GM18867 (cell line): Measurements from ENCODE around the gene ADPRHL1.
"Not testable (repeated sequence)": the region's sequence is repeated elsewhere in the genome, so short reads cannot be mapped to it uniquely, and the experiment has no call there.

Experiments used
- ATAC-seq: cut with Tn5 transposase; IDR thresholded peaks from one replicate; pipeline ENCODE4 v1.9.1; 2021; ENCODE audit warnings: mild to moderate bottlenecking, moderate library complexity; ENCODE audit not compliant: unreplicated experiment

Gene ADPRHL1

GRCh38 chr13:113374511-113375175, 78.6 kb downstream of the ADPRHL1 start:
- no peak for ATAC-seq

GRCh38 chr13:113373811-113374485, 79.3 kb downstream of the ADPRHL1 start:
- no peak for ATAC-seq

GRCh38 chr13:113371701-113372100, 81.6 kb downstream of the ADPRHL1 start:
- not testable (repeated sequence) for ATAC-seq

DNA sequence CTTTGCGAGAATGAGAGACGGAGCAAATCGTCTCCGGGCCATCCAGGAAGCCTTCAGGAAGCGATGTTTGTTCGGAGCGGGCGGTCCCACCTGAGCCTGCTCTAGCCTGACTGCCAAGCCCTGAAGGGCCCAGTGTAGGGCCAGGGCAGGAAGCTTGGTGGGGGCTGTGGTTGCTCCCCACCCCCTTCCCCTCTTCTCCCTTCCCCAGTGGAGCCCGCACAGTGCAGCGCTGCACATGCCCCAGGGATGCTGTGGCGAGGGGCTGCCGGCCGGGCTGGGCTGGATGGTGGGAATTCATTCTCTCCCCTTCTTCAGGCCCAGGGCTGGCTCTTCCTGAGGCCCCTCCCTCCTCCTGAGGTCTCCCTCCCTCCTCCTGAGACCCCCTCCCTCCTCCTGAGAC, 82.2 kb downstream of the ADPRHL1 start:
- no peak for ATAC-seq

GRCh38 chr13:113369881-113370280, 83.4 kb downstream of the ADPRHL1 start:
- no peak for ATAC-seq

DNA sequence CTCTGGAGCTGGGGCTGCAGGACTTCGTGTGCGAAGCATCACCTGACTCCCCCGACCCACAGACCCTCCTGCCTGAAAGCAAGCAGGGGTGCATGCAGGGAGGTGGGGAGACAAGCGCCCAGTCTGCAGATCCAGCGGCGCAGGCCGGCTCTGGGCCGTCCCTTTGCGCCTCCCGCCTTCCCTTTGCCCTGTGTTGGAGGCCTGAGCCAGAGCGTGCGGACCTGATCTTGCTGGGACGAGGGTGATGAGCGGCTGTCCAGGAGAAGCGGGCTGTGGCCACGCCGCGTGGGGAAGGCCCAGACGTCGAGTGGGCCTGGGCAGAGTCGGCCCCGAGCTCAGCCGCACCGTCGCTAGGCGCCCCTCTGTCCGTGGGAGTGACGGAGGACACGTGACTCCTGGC, 84.1 kb downstream of the ADPRHL1 start:
- no peak for ATAC-seq

DNA sequence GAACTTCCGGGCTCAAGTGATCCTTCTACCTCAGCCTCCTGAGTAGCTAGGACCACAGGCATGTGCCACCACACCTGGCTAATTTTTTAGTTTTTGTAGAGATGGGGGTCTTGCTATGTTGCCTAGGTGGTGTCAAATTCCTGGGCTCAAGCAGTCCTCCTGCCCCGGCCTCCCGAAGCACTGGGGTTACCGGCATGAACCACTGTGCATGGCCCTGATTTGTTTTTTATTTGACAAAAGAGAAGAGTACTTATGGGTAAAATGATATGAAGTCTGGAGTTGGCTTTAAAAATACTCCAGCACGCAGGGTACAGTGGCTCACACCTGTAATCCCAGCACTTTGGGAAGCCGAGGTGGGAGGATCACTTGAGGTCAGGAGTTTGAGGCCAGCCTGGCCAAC, 84.9 kb downstream of the ADPRHL1 start:
- ATAC-seq, result not testable (repeated sequence)

- ATAC-seq, result no peak
Observed at GRCh38 chr13:113367771-113368170, 85.5 kb downstream of the ADPRHL1 start.

GRCh38 chr13:113367020-113367560, 86.2 kb downstream of the ADPRHL1 start:
- ATAC-seq, result no peak

DNA sequence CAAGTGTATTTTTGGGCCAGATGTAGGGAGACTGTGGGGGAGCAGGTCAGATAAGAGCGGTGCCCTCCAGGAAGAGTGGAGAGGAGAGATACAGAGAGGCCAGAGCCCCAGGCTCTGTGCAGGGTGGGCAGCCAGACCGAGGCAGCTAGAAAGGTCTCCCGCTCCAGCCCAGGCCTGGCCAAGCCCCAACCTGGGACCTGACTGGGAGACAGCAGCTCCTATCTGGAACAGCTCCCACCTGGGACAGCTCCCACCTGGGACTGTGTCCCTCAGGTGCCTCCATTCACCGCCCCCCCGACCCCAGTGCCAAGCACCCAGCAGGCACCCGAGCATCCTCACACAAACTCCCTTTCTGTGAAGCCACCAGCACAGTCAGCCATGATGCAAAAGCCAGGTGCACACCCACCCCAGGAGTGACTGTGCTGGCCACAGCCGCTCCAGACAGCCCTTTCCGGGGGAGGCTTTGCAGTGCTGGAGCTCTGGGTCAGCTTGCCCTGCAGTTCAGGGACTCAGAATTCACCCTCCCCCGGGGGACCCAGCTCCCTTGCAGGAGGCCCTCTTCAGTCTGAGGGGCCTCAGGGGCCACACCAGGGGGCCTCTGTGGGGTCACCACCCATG, 87.2 kb downstream of the ADPRHL1 start:
- no peak for ATAC-seq

- no peak for ATAC-seq
Observed at GRCh38 chr13:113365583-113365970, 87.7 kb downstream of the ADPRHL1 start.

- ATAC-seq, result no peak
Observed at GRCh38 chr13:113364901-113365582, 88.2 kb downstream of the ADPRHL1 start.

DNA sequence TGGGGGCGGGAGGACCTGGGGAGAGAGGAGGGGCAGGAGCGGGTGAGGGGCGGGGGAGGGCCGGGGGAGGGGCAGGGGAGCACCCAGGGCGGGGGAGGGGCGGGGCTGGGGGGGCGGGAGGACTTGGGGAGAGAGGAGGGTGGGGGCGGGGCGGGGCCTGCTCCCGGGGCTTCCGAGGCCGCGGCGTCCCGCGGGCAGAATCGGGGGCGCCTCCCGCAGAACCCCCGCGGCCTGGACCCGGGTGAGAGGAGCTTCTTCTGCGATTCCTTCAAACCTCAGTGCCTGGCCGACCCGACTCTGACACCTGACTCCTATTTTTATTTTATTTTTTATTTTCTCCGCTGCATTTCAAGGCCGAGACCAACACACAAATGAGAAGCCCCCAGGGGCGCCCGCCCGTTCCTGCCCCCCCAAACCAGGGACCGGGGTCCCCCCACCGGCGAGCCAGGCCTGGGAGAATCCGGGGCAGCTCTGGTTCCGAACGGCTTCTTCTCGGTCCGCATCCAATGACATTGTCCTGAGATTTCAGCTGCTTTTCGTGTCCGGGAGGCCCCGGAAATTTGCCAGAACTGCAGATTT, 88.9 kb downstream of the ADPRHL1 start:
- no peak for ATAC-seq

DNA sequence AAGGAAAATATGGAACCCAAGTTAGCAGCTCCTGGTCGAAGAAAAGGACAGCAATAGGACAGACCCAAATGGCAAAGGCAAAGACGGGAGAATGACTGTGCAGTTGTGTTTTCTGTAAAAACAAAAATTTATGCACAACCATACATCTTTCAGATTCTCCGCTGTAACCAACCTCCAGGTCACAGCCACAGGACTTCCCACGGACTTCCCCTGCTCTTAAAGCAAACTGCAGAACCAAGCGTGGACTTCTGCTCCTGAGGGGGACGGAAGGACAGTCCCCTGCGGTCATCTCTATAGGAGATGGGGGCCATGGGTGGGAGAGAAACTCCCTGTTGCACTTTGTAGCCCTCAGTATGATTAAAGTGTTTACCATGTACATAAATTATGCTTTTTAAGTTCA, 91.9 kb downstream of the ADPRHL1 start:
- ATAC-seq, result no peak

DNA sequence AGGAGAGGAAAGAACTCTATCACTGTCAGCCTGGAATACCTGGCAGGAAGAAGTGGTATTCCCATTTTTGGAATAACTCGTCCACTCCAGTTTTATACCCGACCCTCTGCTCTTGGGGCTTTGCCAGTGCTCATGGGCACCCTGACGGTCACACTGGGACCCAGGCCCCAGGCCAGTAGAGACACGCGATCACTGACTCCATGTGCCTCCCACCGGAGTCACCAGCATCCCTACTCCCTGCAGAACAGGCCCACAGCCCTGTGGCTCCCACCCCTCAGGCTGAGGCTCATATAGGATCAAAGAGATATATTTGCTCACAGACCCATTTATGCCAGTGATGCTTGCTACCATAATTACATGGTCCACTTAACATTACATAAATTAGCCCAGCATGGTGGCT, 92.8 kb downstream of the ADPRHL1 start:
- ATAC-seq, result no peak

DNA sequence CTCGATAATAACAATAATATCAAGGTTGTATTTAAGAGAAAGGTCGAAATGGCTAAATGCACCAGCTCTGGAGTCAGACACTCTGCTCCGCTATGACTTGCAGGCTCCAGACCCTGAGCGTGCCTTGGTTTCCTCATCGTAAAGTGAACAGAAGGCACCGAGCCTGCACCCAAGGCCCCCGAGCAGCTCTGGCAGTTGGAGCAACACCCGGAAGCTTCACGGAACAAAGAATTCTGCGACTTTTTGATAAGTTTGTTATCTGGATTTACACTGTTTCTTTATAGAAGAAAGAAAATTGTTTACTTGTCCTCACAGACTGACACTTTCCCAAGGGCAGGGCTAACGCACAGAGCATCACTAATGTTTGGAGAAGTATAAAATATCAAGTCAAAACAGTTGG, 93.7 kb downstream of the ADPRHL1 start:
- ATAC-seq, result no peak

DNA sequence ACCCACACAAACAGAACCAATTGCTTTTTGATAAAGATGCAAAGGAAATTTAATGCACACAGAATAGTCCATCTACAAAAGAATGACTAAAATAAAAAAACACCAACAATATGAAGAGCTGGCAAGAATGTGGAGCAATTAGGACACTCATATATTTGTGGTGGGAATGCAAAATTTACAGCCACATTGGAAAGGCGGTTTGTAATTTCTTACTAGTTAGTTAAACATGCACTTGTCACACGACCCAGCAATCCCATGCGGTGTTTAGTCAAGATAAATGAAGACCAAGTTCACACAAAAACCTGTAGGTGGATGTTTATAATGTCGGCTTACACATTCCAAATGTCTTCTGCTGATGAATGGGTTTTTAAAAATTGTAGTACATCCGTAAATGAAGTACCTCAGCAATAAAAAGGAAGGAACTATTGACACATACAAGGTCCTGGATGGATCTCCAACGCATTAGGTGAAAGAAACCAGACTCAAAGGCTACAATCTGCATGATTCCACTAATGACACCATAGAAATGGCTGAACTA, 94.6 kb downstream of the ADPRHL1 start:
- no peak for ATAC-seq

GRCh38 chr13:113357529-113357928, 95.8 kb downstream of the ADPRHL1 start:
- ATAC-seq, result no peak

DNA sequence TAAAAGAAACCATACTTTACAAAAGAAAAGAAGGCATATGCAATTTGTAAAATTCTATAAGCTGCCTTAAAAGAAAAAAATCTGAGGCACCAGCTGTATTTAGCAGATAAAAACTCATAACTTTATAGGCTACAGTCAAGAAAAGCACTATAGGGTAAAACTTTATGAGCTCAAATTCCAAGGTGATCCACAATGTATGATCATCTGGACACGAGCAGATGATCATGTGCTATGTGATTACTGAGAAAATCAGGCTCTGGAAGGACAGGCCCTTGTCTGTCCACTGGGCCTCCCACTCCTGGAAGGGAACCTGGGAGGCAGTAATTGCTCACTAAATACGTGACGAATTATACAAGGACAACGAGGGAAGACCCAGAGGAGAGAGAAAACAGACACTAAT, 96.7 kb downstream of the ADPRHL1 start:
- no peak for ATAC-seq

- no peak for ATAC-seq
Observed at GRCh38 chr13:113355621-113356020, 97.7 kb downstream of the ADPRHL1 start.
